HG02642 (cell line): ENCODE measurements around the gene SUCLG2.

ENCODE experiments used
- ATAC-seq: cut with Tn5 transposase; IDR thresholded peaks from one replicate; pipeline ENCODE4 v1.9.1; 2021; ENCODE audit warnings: mild to moderate bottlenecking; ENCODE audit not compliant: unreplicated experiment, poor library complexity

Gene SUCLG2, protein sequence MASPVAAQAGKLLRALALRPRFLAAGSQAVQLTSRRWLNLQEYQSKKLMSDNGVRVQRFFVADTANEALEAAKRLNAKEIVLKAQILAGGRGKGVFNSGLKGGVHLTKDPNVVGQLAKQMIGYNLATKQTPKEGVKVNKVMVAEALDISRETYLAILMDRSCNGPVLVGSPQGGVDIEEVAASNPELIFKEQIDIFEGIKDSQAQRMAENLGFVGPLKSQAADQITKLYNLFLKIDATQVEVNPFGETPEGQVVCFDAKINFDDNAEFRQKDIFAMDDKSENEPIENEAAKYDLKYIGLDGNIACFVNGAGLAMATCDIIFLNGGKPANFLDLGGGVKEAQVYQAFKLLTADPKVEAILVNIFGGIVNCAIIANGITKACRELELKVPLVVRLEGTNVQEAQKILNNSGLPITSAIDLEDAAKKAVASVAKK

GRCh38 chr3:67654099-67654843 lies at the start of gene SUCLG2:
Gene SUCLG2, minus strand, starts transcription at chr3:67654612. Its CDS starts 26 bp downstream, at chr3:67654586.
- peak; percentile 74 for ATAC-seq

GRCh38 chr3:67700596-67700995 lies 46.2 kb upstream of the SUCLG2 start:
- ATAC-seq, result no peak

- ATAC-seq, result no peak
These were observed 45.5 kb upstream of the SUCLG2 start for GRCh38 chr3:67699882-67700281.

- ATAC-seq, result no peak
These were observed 38.2 kb upstream of the SUCLG2 start for GRCh38 chr3:67692621-67693020.

GRCh38 chr3:67691926-67692325 lies 37.5 kb upstream of the SUCLG2 start:
- no peak for ATAC-seq

GRCh38 chr3:67691207-67691606 lies 36.8 kb upstream of the SUCLG2 start:
- peak; percentile 48 for ATAC-seq

- no peak for ATAC-seq
These were observed 35.4 kb upstream of the SUCLG2 start for GRCh38 chr3:67689806-67690205.

- ATAC-seq, result no peak
These were observed 33.8 kb upstream of the SUCLG2 start for GRCh38 chr3:67688231-67688630.

DNA sequence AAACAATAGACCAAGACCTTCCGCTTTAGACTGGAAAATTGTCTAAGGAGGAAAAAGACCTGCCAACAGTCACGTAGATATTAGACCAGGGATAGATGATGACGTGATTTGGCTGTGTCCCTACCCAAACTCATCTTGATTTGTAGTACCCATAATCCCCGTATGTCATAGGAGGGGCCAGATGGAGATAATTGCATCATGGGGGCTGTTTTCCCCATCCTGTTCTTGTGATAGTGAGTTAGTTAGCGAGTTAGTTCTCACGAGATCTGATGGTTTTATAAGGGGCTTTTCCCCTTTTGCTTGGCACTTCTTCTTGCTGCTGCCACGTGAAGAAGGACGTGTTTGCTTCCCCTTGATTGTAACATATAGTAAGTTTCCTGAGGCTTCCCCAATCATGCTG lies 31.7 kb upstream of the SUCLG2 start:
- ATAC-seq, result no peak

- ATAC-seq, result peak; percentile 99
These were observed 31.1 kb upstream of the SUCLG2 start for GRCh38 chr3:67685499-67685898.

GRCh38 chr3:67684211-67684610 lies 29.8 kb upstream of the SUCLG2 start:
- no peak for ATAC-seq

- ATAC-seq, result no peak
These were observed 29.1 kb upstream of the SUCLG2 start for GRCh38 chr3:67683522-67683921.

GRCh38 chr3:67678665-67679064 lies 24.3 kb upstream of the SUCLG2 start:
- ATAC-seq, result peak; percentile 91

DNA sequence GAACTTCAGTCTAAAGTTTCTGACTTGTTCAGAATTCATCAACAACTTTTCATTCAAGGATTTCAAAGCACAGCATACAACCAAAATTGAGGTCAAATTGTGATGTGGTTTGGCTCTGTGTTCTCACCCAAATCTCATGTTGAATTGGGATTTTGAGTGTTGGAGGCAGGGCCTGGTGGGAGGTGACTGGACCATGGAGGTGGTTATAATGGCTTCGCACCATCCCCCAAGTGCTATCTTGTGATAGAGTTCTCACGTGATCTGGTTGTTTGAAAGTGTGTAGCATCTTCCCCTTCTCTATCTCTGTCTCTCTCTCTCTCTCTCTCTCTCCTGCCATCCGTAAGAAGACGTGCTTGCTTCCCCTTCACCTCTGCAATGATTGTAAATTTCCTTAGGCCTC lies 19.6 kb upstream of the SUCLG2 start:
- ATAC-seq, result no peak

DNA sequence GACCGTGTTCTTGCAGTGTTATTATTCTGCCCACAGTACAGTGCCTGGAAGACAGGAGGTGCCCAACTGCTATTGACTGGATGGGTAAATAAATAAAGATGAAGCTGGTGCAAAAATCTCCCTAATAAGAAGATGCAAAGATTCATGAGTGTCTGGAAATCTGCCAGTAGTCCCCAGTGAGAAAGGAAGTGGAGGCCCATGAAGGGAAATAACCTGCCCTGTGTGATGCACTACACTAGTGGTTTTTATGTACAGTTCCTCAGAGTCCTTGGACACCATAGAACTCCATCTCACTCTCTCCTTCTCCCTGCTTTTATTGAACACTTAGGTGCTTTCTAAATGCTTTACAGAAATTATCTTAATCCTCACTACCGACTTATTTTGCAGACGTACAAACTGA lies 8.3 kb upstream of the SUCLG2 start:
- ATAC-seq, result no peak

DNA sequence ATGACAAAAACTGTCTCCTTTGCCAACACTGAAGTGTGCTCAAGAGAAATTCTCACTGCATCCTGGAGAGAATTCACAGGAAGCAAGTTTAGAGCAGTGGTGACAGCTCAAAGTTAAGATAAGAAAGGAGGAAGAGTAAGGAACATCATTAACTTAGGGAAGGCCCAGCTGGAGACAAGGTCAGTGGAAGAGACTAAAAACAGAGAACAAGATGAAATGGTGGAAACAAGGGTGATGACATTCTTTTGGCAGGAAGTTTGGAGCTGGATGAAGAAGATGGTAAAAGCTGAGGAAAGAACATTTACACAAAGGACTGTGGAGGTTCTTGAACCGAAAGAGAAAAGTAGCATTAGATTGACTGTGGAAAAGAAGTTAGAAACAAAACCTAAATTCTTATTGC lies 6.7 kb upstream of the SUCLG2 start:
- ATAC-seq, result no peak

DNA sequence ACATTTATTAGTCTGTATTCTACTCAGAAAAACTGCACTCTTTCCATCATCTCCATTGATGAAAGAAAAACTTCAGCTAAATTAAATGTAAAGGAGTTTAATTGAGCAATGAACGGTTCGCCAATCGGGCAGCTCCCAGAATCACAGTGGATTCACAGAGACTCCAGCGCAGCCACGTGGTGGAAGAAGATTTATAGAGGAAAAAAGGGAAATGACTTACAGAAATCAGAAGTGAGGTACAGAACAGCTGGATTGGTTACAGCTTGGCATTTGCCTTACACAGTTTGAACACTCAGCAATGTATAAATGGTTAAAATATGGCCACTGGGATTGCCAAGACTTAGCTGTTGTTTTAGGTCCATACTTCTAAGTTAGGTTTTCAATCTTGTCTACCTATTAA lies 2.8 kb upstream of the SUCLG2 start:
- no peak for ATAC-seq

GRCh38 chr3:67656614-67657013 lies 2.2 kb upstream of the SUCLG2 start:
- ATAC-seq, result no peak

GRCh38 chr3:67655364-67656121 lies 1.1 kb upstream of the SUCLG2 start:
- peak; percentile 59 for ATAC-seq

DNA sequence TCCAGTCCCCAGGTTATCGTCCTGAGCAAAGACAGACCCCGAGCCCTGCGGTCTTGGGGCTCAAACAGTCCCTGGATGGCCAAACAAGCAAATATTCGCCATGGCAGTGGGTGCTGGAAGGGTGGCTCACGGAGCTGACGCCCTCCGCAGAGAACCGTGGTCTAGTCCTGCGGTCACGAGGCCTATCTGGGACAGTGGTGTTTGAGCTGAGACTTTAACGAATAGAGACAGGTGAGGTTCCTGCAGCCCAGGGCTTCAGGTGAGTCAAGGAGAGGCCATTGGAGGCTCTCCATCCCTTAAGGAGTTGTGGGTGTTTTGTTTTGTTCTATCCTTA lies 399 bp upstream of the SUCLG2 start:
- ATAC-seq, result no peak
